Fibroblast of lung (primary cell): ENCODE results near the gene XPR1. TPM values are rescaled to one million over a fixed set of nuclear protein-coding genes. Genes with fewer than 3 reads are reported as not detected.
"Not testable (repeated sequence)": the region's sequence is repeated elsewhere in the genome, so short reads cannot be mapped to it uniquely, and the experiment has no call there.

Experiments
- DNase-seq, 2 donors: peaks; one replicate each; pipeline versions ENCODE4 v3.0.0 to v3.0.0-alpha.2; 2010; ENCODE audit warnings: low read depth in 2 of 2
- H2AFZ ChIP-seq: 2 replicates; pipeline ENCODE4 v1.5.1; 2012; ENCODE audit warnings: low read length, control low read depth, inconsistent platforms
- H3K27ac ChIP-seq: 2 replicates; pipeline ENCODE4 v1.5.1; 2011; ENCODE audit warnings: low read length, control low read depth; ENCODE audit not compliant: insufficient read depth
- H3K27me3 ChIP-seq: 2 replicates; pipeline ENCODE4 v1.5.1; 2011; ENCODE audit warnings: mild to moderate bottlenecking, low read length; ENCODE audit not compliant: control insufficient read depth, insufficient read depth
- H3K36me3 ChIP-seq: 2 replicates; pipeline ENCODE4 v1.5.1; 2011; ENCODE audit warnings: low read length; ENCODE audit not compliant: control insufficient read depth, insufficient read depth
- H3K4me1 ChIP-seq: 2 replicates; pipeline ENCODE4 v1.5.1; 2011; ENCODE audit warnings: low read length; ENCODE audit not compliant: control insufficient read depth, insufficient read depth; ENCODE audit errors: extremely low read depth
- H3K4me2 ChIP-seq: 2 replicates; pipeline ENCODE4 v1.5.1; 2011; ENCODE audit warnings: low read length, control low read depth; ENCODE audit not compliant: insufficient read depth; ENCODE audit errors: extremely low read depth
- H3K4me3 ChIP-seq, 4 experiments: fragments of 200-600 bp in 1 of 4; sonication (generic) in 1 of 4; replicated peaks in 1 of 4; 2 replicates each; pipeline ENCODE4 v1.5.1; 2011 to 2016; ENCODE audit warnings: low read length in 4 of 4, low read depth in 3 of 4, mild to moderate bottlenecking in 3 of 4, control low read depth in 2 of 4, inconsistent platforms in 1 of 4, mixed read lengths in 1 of 4; ENCODE audit not compliant: insufficient read depth in 1 of 4; ENCODE audit errors: control extremely low read depth in 1 of 4
- H3K79me2 ChIP-seq: 2 replicates; pipeline ENCODE4 v1.5.1; 2012; ENCODE audit warnings: mild to moderate bottlenecking, low read length, inconsistent platforms; ENCODE audit not compliant: control insufficient read depth, insufficient read depth
- H3K9ac ChIP-seq: 2 replicates; pipeline ENCODE4 v1.5.1; 2011; ENCODE audit warnings: mild to moderate bottlenecking, low read length, control low read depth; ENCODE audit not compliant: insufficient read depth
- H3K9me3 ChIP-seq: 2 replicates; pipeline ENCODE4 v1.5.1; 2012; ENCODE audit warnings: low read depth, low read length; ENCODE audit not compliant: control insufficient read depth, insufficient read depth
- H4K20me1 ChIP-seq: 2 replicates; pipeline ENCODE4 v1.5.1; 2011; ENCODE audit warnings: low read length; ENCODE audit not compliant: control insufficient read depth, insufficient read depth; ENCODE audit errors: extremely low read depth
- EZH2 ChIP-seq: IDR thresholded peaks from 2 replicates; pipeline ENCODE4 v1.5.1; 2012; ENCODE audit warnings: low read length, control low read depth, mild to moderate bottlenecking; ENCODE audit errors: missing control alignments
- polyA plus RNA-seq, 2 donors: library from polyadenylated mRNA; depleted of rRNA in 1 of 2; stranded (reverse) in 1 of 2; unstranded in 1 of 2; fragments of >200 nt; gene quantifications; 2 replicates each; pipeline ENCODE4 v1.2.1, GENCODE V29; 2011 to 2012; ENCODE audit warnings: missing spikeins in 1 of 2
- total RNA-seq: library from RNA; depleted of rRNA; stranded (reverse); fragments of >200 nt; gene quantifications from 2 replicates; pipeline ENCODE4 v1.2.1, GENCODE V29; 2014
- TF ChIP-seq, protein P1 (sequence below), 2 donors: IDR thresholded peaks in 1 of 2; conservative IDR thresholded peaks in 1 of 2; 1 replicate in 1 of 2; 2 replicates in 1 of 2; pipeline ENCODE4 v1.5.1; 2011 to 2012; ENCODE audit warnings: low read length in 2 of 2, control low read depth in 1 of 2, inconsistent platforms in 1 of 2, low read depth in 1 of 2, mild to moderate bottlenecking in 1 of 2

XPR1 gene
- total and polyA plus RNA-seq, 2 donors (not counting 1 experiment from before 2014, with no cell fraction given), result 18.4 to 31.5 TPM

DNA sequence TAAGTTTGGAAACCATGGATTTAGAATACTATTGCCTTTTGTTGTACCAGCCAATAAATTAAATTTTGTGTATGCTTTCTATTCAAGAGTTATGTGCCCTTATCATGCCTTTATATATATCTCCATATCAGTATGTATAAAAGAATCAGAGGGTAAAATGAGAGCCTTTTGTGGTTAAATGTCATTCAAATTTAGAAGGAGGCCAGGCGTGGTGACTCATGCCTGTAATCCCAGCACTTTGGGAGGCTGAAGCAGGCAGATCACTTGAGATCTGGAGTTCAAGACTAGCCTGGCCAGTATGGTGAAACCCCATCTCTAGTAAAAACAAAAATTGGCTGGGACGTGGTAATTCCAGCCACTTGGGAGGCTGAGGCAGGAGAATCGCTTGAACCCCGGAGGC is 88.9 kb downstream of the XPR1 start:
- Histone ChIP-seq H3K4me1 (no peaks in the 10 kb centered on the region), H3K9ac (no peak overlapping the region), H4K20me1 (no peaks in the 10 kb centered on the region), H3K79me2 (no peaks in the 10 kb centered on the region), H3K36me3 (no peaks in the 10 kb centered on the region), H3K27ac (no peak overlapping the region), H2AFZ (no peak overlapping the region), H3K27me3 (no peaks in the 10 kb centered on the region), H3K4me3 (no peak overlapping the region), H3K4me2 (no peak overlapping the region), H3K9me3 (no peaks in the 10 kb centered on the region)
- TF ChIP-seq, protein P1, sequence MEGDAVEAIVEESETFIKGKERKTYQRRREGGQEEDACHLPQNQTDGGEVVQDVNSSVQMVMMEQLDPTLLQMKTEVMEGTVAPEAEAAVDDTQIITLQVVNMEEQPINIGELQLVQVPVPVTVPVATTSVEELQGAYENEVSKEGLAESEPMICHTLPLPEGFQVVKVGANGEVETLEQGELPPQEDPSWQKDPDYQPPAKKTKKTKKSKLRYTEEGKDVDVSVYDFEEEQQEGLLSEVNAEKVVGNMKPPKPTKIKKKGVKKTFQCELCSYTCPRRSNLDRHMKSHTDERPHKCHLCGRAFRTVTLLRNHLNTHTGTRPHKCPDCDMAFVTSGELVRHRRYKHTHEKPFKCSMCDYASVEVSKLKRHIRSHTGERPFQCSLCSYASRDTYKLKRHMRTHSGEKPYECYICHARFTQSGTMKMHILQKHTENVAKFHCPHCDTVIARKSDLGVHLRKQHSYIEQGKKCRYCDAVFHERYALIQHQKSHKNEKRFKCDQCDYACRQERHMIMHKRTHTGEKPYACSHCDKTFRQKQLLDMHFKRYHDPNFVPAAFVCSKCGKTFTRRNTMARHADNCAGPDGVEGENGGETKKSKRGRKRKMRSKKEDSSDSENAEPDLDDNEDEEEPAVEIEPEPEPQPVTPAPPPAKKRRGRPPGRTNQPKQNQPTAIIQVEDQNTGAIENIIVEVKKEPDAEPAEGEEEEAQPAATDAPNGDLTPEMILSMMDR (conservative IDR thresholded peaks at IDR 0.05 in 1 of 2, IDR thresholded peaks at IDR 0.05 in 1 of 2; ENCODE audit: low read depth in 1 of 2, low read length in 2 of 2), result no peak
- TF ChIP-seq EZH2, result no peak
- peak in 1 of 2 donors; percentile 8 for DNase-seq

DNA sequence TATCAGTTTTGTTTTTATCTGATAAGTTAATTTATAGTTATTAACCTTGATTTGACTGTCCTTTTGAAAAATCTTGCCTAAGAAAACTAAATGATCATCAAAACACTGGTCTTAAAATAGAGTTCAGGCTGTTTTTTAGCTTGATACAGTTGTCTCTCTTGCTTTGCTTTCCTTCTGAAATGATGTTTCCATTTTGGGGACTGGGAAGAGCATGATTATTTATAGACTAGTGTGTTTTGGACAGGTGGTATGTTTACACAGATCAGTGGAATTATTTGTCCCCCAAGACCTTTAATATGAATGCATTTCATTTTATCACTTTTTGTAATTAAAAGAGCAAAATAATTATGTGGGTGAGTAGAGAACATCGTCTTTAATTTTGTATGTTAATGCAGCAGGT is 90.8 kb downstream of the XPR1 start:
- Histone ChIP-seq H3K9me3 (no peaks in the 10 kb centered on the region), H2AFZ (no peak overlapping the region), H3K36me3 (no peaks in the 10 kb centered on the region), H3K79me2 (no peaks in the 10 kb centered on the region), H4K20me1 (no peaks in the 10 kb centered on the region), H3K27me3 (no peaks in the 10 kb centered on the region), H3K4me1 (no peaks in the 10 kb centered on the region), H3K4me3 (no peak overlapping the region), H3K27ac (no peak overlapping the region), H3K9ac (no peak overlapping the region), H3K4me2 (no peak overlapping the region)
- DNase-seq, result no peak
- TF ChIP-seq, protein P1 (conservative IDR thresholded peaks at IDR 0.05 in 1 of 2, IDR thresholded peaks at IDR 0.05 in 1 of 2; ENCODE audit: low read depth in 1 of 2, low read length in 2 of 2), result no peak
- no peak for TF ChIP-seq EZH2

DNA sequence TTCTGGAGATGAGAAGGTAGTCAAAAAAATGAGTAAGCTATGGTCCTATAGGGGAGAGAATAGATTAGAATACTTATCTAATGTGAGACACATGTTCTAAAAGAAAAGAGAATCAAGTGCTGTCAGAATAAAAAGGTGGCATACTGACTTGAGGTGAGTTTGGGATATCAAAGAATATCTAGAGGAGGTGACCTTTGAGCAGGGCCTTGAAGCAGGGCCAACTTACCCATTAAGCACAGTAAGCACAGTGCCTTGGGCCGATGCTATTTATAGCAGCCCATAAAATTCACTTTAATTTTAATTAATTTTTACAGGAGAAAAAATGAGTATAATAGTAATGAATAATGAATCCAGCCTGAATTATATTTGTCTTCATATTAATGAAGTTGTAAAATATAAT is 92.2 kb downstream of the XPR1 start:
- H2AFZ ChIP-seq, result no peak overlapping the region
- H3K9ac ChIP-seq, result no peak overlapping the region
- H3K27me3 ChIP-seq, result no peaks in the 10 kb centered on the region
- DNase-seq, result no peak
- no peaks in the 10 kb centered on the region for H3K9me3 ChIP-seq
- no peaks in the 10 kb centered on the region for H3K4me1 ChIP-seq
- TF ChIP-seq, protein P1 (conservative IDR thresholded peaks at IDR 0.05 in 1 of 2, IDR thresholded peaks at IDR 0.05 in 1 of 2; ENCODE audit: low read depth in 1 of 2, low read length in 2 of 2), result no peak
- TF ChIP-seq EZH2, result no peak
- H3K27ac ChIP-seq, result no peak overlapping the region
- no peaks in the 10 kb centered on the region for H3K79me2 ChIP-seq
- H3K4me3 ChIP-seq, result no peak overlapping the region
- no peaks in the 10 kb centered on the region for H3K36me3 ChIP-seq
- H4K20me1 ChIP-seq, result no peaks in the 10 kb centered on the region
- H3K4me2 ChIP-seq, result no peak overlapping the region

DNA sequence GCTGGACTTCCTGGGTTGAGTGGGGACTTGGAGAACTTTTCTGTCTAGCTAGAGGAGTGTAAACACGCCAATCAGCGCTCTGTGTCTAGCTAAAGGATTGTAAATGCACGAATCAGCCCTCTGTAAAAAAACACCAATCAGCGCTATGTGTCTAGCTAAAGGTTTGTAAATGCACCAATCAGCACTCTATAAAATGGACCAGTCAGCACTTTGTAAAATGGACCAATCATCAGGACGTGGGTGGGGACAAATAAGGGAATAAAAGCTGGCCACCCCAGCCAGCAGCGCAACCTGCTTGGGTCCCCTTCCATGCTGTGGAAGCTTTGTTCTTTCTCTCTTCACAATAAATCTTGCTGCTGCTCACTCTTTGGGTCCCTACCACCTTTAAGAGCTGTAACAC is 94.2 kb downstream of the XPR1 start:
- H2AFZ ChIP-seq, H4K20me1 ChIP-seq, H3K4me3 ChIP-seq, DNase-seq, H3K4me2 ChIP-seq, H3K9ac ChIP-seq, H3K27ac ChIP-seq, H3K4me1 ChIP-seq, H3K36me3 ChIP-seq, H3K79me2 ChIP-seq, H3K9me3 ChIP-seq, H3K27me3 ChIP-seq: not testable (repeated sequence)

DNA sequence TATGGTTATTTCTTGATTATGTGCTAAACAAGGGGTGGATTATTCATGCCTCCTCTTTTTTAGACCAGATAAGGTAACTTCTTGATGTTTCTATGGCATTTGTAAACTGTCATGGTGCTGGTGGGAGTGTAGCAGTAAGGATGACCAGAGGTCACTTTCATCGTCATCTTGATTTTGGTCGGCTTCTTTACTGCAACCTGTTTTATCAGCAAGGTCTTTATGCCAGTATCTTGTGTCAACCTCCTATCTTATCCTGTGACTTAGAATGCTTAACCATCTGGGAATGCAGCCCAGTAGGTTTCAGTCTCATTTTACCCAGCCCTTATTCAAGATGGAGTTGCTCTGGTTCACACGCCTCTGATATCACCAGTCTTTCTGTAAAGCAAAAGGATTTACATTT is 95.9 kb downstream of the XPR1 start:
- H4K20me1 ChIP-seq, H2AFZ ChIP-seq, H3K27ac ChIP-seq, H3K9me3 ChIP-seq, H3K79me2 ChIP-seq, H3K4me1 ChIP-seq, DNase-seq, H3K4me3 ChIP-seq, H3K9ac ChIP-seq, H3K36me3 ChIP-seq, H3K27me3 ChIP-seq, H3K4me2 ChIP-seq: not testable (repeated sequence)
